ENCODE measurements around the gene FHAD1. TPM values are rescaled to one million over a fixed set of nuclear protein-coding genes. Genes with fewer than 3 reads are reported as not detected.

FHAD1 gene
- total and polyA plus RNA-seq, 10 of the 15 experiments (the other 5 are each of a cell fraction or from before 2014, with no cell fraction given), result 0.09 to 1.0 (median 0.32) TPM; not detected in 2

GRCh38 chr1:15213341-15213821 lies 33.6 kb upstream of the FHAD1 start:
- Histone ChIP-seq H3K9ac (ENCODE audit: control insufficient read depth, insufficient read depth, low read length) (no peak overlapping the region), H4K20me1 (ENCODE audit: control insufficient read depth, insufficient read depth) (no peaks in the 10 kb centered on the region), H3K36me3 (ENCODE audit: control insufficient read depth in 2 of 2, insufficient read depth in 2 of 2, low read length in 1 of 2) (no peaks in the 10 kb centered on the region; a peak in 2 of 4 replicates), H3K9me3 (replicated peaks; ENCODE audit: control insufficient read depth, insufficient read depth, low read length) (no peaks in the 10 kb centered on the region; the same call in 2 of the 3 replicates), H3K4me3 (no peak overlapping the region), H3K27ac (ENCODE audit: control insufficient read depth, insufficient read depth) (no peak overlapping the region), H2AFZ (ENCODE audit: control insufficient read depth, low read depth, low read length) (no peak overlapping the region), H3K4me2 (ENCODE audit: control insufficient read depth, insufficient read depth) (no peak overlapping the region), H3K4me1 (ENCODE audit: control insufficient read depth, insufficient read depth, low read length) (no peaks in the 10 kb centered on the region), H3K79me2 (ENCODE audit: control insufficient read depth, insufficient read depth, low read length) (no peaks in the 10 kb centered on the region), H3K27me3 (replicated peaks in 1 of 2; ENCODE audit: control insufficient read depth in 2 of 2, insufficient read depth in 2 of 2, low read length in 1 of 2) (no peaks in the 10 kb centered on the region)
- intact Hi-C loops (cut with micrococcal nuclease; ENCODE audit: unreplicated experiment), result no loop called here
- ChIA-PET CTCF (interaction anchor here (0.6 kb wide), 1 partner anchor 86 kb away, joined by 3 read pairs; no protein-coding TSS in a partner anchor), RAD21 (ENCODE audit: unreplicated experiment) (interaction anchor here (0.6 to 1.3 kb wide), 2 partner anchors 10 to 57 kb away, joined by 3 read pairs; no protein-coding TSS in a partner anchor), POLR2A (no interaction called here), SMC1A (ENCODE audit: uncharacterized antibody, unreplicated experiment) (interaction anchor here (1.3 kb wide), 1 partner anchor 59 kb away, joined by 5 read pairs; no protein-coding TSS in a partner anchor)
- DNase-seq (ENCODE audit: low read depth, low spot score), result no peak
- 39% methylated on average over 7 of the region's 7 CpGs for WGBS (ENCODE audit: insufficient coverage, insufficient replicate concordance, low lambda C conversion rate, missing lambda C conversion rate)
- BruUV-seq (replicated peaks), result no TSS peak
- FAIRE-seq, result no peak
- in situ Hi-C loops (cut with MboI), result no loop called here
- ATAC-seq, result no peak
- TF ChIP-seq SIN3A (IDR thresholded peaks at IDR 0.05; ENCODE audit: low read depth, low read length) (no peak), KLF5 (IDR thresholded peaks at IDR 0.05; ENCODE audit: partially characterized antibody) (no peak), SREBF1 (IDR thresholded peaks at IDR 0.05; ENCODE audit: low read length) (no peak), CBFB (IDR thresholded peaks at IDR 0.05; ENCODE audit: low read depth) (no peak), ZZZ3 (IDR thresholded peaks at IDR 0.05; ENCODE audit: control insufficient read depth, insufficient read length, low read depth) (no peak), NFIC (IDR thresholded peaks at IDR 0.05; ENCODE audit: low read depth, low read length) (no peak), IKZF2 (IDR thresholded peaks at IDR 0.05) (no peak), IRF5 (IDR thresholded peaks at IDR 0.05; ENCODE audit: borderline replicate concordance) (no peak), KAT2A (conservative IDR thresholded peaks at IDR 0.05; ENCODE audit: control insufficient read depth, low read depth, low read length) (no peak), GATAD2B (conservative IDR thresholded peaks at IDR 0.05; ENCODE audit: low read depth) (no peak), RAD51 (IDR thresholded peaks at IDR 0.05) (no peak), CBX3 (IDR thresholded peaks at IDR 0.05; ENCODE audit: borderline replicate concordance, low read depth) (no peak), RCOR1 (conservative IDR thresholded peaks at IDR 0.05; ENCODE audit: low read depth, low read length) (no peak), TCF12 (IDR thresholded peaks at IDR 0.05; ENCODE audit: low read depth, low read length) (no peak), POLR2AphosphoS5 (IDR thresholded peaks at IDR 0.05; ENCODE audit: low read length) (no peak)
- TF ChIP-seq, protein P1, sequence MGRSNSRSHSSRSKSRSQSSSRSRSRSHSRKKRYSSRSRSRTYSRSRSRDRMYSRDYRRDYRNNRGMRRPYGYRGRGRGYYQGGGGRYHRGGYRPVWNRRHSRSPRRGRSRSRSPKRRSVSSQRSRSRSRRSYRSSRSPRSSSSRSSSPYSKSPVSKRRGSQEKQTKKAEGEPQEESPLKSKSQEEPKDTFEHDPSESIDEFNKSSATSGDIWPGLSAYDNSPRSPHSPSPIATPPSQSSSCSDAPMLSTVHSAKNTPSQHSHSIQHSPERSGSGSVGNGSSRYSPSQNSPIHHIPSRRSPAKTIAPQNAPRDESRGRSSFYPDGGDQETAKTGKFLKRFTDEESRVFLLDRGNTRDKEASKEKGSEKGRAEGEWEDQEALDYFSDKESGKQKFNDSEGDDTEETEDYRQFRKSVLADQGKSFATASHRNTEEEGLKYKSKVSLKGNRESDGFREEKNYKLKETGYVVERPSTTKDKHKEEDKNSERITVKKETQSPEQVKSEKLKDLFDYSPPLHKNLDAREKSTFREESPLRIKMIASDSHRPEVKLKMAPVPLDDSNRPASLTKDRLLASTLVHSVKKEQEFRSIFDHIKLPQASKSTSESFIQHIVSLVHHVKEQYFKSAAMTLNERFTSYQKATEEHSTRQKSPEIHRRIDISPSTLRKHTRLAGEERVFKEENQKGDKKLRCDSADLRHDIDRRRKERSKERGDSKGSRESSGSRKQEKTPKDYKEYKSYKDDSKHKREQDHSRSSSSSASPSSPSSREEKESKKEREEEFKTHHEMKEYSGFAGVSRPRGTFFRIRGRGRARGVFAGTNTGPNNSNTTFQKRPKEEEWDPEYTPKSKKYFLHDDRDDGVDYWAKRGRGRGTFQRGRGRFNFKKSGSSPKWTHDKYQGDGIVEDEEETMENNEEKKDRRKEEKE (IDR thresholded peaks at IDR 0.05), result no peak
- TF ChIP-seq, protein P2, sequence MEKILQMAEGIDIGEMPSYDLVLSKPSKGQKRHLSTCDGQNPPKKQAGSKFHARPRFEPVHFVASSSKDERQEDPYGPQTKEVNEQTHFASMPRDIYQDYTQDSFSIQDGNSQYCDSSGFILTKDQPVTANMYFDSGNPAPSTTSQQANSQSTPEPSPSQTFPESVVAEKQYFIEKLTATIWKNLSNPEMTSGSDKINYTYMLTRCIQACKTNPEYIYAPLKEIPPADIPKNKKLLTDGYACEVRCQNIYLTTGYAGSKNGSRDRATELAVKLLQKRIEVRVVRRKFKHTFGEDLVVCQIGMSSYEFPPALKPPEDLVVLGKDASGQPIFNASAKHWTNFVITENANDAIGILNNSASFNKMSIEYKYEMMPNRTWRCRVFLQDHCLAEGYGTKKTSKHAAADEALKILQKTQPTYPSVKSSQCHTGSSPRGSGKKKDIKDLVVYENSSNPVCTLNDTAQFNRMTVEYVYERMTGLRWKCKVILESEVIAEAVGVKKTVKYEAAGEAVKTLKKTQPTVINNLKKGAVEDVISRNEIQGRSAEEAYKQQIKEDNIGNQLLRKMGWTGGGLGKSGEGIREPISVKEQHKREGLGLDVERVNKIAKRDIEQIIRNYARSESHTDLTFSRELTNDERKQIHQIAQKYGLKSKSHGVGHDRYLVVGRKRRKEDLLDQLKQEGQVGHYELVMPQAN (conservative IDR thresholded peaks at IDR 0.05), result no peak
- TF ChIP-seq, protein P3, sequence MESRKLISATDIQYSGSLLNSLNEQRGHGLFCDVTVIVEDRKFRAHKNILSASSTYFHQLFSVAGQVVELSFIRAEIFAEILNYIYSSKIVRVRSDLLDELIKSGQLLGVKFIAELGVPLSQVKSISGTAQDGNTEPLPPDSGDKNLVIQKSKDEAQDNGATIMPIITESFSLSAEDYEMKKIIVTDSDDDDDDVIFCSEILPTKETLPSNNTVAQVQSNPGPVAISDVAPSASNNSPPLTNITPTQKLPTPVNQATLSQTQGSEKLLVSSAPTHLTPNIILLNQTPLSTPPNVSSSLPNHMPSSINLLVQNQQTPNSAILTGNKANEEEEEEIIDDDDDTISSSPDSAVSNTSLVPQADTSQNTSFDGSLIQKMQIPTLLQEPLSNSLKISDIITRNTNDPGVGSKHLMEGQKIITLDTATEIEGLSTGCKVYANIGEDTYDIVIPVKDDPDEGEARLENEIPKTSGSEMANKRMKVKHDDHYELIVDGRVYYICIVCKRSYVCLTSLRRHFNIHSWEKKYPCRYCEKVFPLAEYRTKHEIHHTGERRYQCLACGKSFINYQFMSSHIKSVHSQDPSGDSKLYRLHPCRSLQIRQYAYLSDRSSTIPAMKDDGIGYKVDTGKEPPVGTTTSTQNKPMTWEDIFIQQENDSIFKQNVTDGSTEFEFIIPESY (IDR thresholded peaks at IDR 0.05), result no peak
